ENCODE measurements around the gene CCDC69. TPM values are rescaled to one million over a fixed set of nuclear protein-coding genes. Genes with fewer than 3 reads are reported as not detected.

The CCDC69 gene
- total and polyA plus RNA-seq, 10 of the 15 experiments (the other 5 are each of a cell fraction or from before 2014, with no cell fraction given): 13.5 to 106 (median 70.1) TPM

GRCh38 chr5:151214614-151215545 lies 9.0 kb downstream of the CCDC69 start (continued):
- TF ChIP-seq PKNOX1 (IDR thresholded peaks at IDR 0.05) (no peak; the same call in 1 of the 2 replicates), BMI1 (IDR thresholded peaks at IDR 0.05; ENCODE audit: borderline replicate concordance) (peak; percentile 71; the same call in 1 of the 2 replicates), RELA (IDR thresholded peaks at IDR 0.05; ENCODE audit: borderline replicate concordance, partially characterized antibody) (peak; percentile 23), JUND (IDR thresholded peaks at IDR 0.05; ENCODE audit: low read depth, low read length) (no peak), BACH1 (IDR thresholded peaks at IDR 0.05; ENCODE audit: borderline replicate concordance) (peak; percentile 80), SMAD5 (IDR thresholded peaks at IDR 0.05; ENCODE audit: low read depth) (no peak), CHD2 (IDR thresholded peaks at IDR 0.05; ENCODE audit: borderline replicate concordance, low read depth, low read length) (peak; percentile 68; the same call in 1 of the 2 replicates), ZBTB33 (IDR thresholded peaks at IDR 0.05) (no peak), HDGF (IDR thresholded peaks at IDR 0.05) (no peak), KLF5 (IDR thresholded peaks at IDR 0.05; ENCODE audit: partially characterized antibody) (peak; percentile 51), REST (IDR thresholded peaks at IDR 0.05; ENCODE audit: low read depth, low read length) (no peak), POLR2AphosphoS5 (IDR thresholded peaks at IDR 0.05; ENCODE audit: low read length) (no peak; the same call in 1 of the 2 replicates), RUNX3 (IDR thresholded peaks at IDR 0.05; ENCODE audit: low read length) (no peak), E4F1 (IDR thresholded peaks at IDR 0.05; ENCODE audit: borderline replicate concordance, partially characterized antibody) (no peak), PML (IDR thresholded peaks at IDR 0.05; ENCODE audit: low read length) (no peak), EED (IDR thresholded peaks at IDR 0.05; ENCODE audit: low read depth) (0 out of 2 replicates have a peak, but pooled peaks have one; percentile 36)

All from GM12878 (cell line).